ENCODE data around the gene ATAD3A.
"Not testable (repeated sequence)": the region's sequence is repeated elsewhere in the genome, so short reads cannot be mapped to it uniquely, and the experiment has no call there.

DNA sequence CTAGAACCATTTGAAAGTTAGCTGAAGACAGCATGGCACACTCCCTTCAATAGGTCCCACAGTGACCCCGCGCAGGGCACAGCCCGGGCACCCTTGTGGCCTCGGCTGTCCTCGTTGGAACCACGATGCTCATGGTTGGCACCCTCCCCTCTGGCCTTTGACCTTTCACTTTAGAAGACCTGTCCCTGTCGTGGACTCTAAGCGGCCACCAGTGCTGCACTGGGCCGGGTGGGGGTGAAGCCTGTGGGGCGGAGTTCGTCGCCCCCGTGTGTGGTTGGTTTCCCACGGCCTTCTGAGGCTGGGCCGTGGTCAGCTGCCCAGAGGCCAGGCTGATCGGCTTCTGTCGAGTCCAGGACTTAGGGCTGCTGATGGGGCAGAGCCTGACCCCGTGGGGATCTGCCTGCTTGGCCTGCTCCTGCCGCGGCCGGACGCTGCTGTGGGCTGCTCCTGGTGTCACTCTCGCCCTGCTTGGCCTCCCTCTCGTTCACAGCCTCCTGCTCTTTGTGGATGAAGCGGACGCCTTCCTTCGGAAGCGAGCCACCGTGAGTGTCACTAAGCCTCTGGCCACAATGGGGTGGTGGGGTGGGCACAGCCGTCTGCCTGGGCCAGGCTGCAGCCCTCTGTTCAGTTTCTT is 12.9 kb downstream of the ATAD3A start:
- TF ChIP-seq, protein P1, sequence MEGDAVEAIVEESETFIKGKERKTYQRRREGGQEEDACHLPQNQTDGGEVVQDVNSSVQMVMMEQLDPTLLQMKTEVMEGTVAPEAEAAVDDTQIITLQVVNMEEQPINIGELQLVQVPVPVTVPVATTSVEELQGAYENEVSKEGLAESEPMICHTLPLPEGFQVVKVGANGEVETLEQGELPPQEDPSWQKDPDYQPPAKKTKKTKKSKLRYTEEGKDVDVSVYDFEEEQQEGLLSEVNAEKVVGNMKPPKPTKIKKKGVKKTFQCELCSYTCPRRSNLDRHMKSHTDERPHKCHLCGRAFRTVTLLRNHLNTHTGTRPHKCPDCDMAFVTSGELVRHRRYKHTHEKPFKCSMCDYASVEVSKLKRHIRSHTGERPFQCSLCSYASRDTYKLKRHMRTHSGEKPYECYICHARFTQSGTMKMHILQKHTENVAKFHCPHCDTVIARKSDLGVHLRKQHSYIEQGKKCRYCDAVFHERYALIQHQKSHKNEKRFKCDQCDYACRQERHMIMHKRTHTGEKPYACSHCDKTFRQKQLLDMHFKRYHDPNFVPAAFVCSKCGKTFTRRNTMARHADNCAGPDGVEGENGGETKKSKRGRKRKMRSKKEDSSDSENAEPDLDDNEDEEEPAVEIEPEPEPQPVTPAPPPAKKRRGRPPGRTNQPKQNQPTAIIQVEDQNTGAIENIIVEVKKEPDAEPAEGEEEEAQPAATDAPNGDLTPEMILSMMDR (IDR thresholded peaks at IDR 0.05): not testable (repeated sequence)
- TF ChIP-seq, protein P2, sequence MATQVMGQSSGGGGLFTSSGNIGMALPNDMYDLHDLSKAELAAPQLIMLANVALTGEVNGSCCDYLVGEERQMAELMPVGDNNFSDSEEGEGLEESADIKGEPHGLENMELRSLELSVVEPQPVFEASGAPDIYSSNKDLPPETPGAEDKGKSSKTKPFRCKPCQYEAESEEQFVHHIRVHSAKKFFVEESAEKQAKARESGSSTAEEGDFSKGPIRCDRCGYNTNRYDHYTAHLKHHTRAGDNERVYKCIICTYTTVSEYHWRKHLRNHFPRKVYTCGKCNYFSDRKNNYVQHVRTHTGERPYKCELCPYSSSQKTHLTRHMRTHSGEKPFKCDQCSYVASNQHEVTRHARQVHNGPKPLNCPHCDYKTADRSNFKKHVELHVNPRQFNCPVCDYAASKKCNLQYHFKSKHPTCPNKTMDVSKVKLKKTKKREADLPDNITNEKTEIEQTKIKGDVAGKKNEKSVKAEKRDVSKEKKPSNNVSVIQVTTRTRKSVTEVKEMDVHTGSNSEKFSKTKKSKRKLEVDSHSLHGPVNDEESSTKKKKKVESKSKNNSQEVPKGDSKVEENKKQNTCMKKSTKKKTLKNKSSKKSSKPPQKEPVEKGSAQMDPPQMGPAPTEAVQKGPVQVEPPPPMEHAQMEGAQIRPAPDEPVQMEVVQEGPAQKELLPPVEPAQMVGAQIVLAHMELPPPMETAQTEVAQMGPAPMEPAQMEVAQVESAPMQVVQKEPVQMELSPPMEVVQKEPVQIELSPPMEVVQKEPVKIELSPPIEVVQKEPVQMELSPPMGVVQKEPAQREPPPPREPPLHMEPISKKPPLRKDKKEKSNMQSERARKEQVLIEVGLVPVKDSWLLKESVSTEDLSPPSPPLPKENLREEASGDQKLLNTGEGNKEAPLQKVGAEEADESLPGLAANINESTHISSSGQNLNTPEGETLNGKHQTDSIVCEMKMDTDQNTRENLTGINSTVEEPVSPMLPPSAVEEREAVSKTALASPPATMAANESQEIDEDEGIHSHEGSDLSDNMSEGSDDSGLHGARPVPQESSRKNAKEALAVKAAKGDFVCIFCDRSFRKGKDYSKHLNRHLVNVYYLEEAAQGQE (IDR thresholded peaks at IDR 0.05; ENCODE audit: low read depth, low read length): not testable (repeated sequence)
